Fibroblast of the aortic adventitia (primary cell): ENCODE measurements around the gene LIPC. TPM values are rescaled to one million over a fixed set of nuclear protein-coding genes. Genes with fewer than 3 reads are reported as not detected.

Experiments
- DNase-seq: peaks from one replicate; pipeline ENCODE4 v3.0.0-alpha.2; 2010; ENCODE audit warnings: low read depth
- H3K4me3 ChIP-seq: 2 replicates; pipeline ENCODE4 v1.5.1; 2011; ENCODE audit warnings: low read depth, mild to moderate bottlenecking, control low read depth, low read length, moderate library complexity
- total RNA-seq: library from RNA; depleted of rRNA; stranded (reverse); fragments of >200 nt; gene quantifications from 2 replicates; pipeline ENCODE4 v1.2.3, GENCODE V29; 2012; ENCODE audit warnings: low replicate concordance
- TF ChIP-seq, protein P1 (sequence below): IDR thresholded peaks from 2 replicates; pipeline ENCODE4 v1.5.1; 2011; ENCODE audit warnings: mild to moderate bottlenecking, low read length, control low read depth, inconsistent platforms; ENCODE audit not compliant: insufficient read depth

The LIPC gene
- total RNA-seq, 1 donor = 0.90 TPM

GRCh38 chr15:58575045-58575786 lies 143.4 kb downstream of the LIPC start:
- no peak overlapping the region for H3K4me3 ChIP-seq
- TF ChIP-seq, protein P1, sequence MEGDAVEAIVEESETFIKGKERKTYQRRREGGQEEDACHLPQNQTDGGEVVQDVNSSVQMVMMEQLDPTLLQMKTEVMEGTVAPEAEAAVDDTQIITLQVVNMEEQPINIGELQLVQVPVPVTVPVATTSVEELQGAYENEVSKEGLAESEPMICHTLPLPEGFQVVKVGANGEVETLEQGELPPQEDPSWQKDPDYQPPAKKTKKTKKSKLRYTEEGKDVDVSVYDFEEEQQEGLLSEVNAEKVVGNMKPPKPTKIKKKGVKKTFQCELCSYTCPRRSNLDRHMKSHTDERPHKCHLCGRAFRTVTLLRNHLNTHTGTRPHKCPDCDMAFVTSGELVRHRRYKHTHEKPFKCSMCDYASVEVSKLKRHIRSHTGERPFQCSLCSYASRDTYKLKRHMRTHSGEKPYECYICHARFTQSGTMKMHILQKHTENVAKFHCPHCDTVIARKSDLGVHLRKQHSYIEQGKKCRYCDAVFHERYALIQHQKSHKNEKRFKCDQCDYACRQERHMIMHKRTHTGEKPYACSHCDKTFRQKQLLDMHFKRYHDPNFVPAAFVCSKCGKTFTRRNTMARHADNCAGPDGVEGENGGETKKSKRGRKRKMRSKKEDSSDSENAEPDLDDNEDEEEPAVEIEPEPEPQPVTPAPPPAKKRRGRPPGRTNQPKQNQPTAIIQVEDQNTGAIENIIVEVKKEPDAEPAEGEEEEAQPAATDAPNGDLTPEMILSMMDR = no peak
- no peak for DNase-seq

DNA sequence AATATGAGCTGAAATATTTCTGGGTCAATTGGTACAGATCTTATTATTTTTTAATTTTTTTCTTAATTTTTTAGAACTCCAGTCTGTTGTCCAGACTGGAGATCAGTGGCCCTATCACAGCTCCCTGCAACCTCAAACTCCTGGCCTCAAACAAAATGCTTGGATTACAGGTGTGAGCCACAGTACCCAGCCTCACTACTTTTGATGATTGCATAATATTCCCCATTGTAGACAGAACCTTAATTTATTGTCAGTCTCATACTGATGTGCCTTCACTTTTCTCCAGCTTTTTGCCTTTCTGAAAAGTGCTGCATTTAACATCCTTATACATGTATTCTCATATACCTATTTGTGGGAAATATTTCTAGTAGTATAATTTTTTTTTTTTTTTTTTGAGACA lies 144.9 kb downstream of the LIPC start:
- TF ChIP-seq, protein P1 = no peak
- H3K4me3 ChIP-seq = no peak overlapping the region
- no peak for DNase-seq

- TF ChIP-seq, protein P1 = no peak
- no peak for DNase-seq
- H3K4me3 ChIP-seq = no peak overlapping the region
Measured at GRCh38 chr15:58582160-58582559, 150.4 kb downstream of the LIPC start.

DNA sequence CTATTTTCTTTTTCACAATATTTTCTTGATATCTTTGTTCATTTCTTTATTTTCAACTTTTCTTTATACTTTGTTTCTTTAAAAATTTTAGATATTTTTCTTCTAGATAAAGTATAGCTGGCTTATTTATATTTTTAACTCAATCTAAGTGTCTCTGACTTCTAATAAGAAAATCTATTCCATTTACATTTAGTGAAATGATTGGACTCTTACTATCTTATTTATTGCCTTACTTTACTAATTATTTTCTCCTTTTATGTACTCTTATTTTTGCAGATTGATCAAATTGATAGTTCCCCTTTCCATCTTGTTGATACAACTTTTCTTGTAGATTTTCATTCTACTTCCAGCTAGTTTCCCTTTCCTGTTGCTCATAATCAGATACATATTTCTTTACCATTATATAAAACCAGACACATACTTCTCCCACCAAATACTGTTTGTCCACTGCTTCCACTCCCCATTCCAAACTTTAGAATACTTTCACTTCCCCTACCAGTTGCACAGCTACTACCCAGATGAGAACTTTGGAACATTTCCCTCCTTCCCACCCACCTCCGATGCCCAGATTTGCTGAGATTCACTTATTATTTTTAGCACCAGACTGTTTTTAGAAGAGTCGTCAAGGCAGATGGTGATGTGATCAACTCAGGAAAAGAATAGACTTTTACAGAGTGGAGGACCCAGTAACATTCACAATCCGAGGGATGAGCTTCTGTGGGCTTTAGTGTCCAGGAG lies 151.5 kb downstream of the LIPC start:
- H3K4me3 ChIP-seq = no peak overlapping the region
- TF ChIP-seq, protein P1 = no peak
- DNase-seq = no peak

GRCh38 chr15:58584789-58585461 lies 153.1 kb downstream of the LIPC start:
- no peak overlapping the region for H3K4me3 ChIP-seq
- no peak for DNase-seq
- TF ChIP-seq, protein P1 = no peak

GRCh38 chr15:58585693-58586443 lies 154.1 kb downstream of the LIPC start:
- H3K4me3 ChIP-seq = no peak overlapping the region
- TF ChIP-seq, protein P1 = no peak
- no peak for DNase-seq
